ENCODE data around the gene SRXN1.

The SRXN1 gene

GRCh38 chr20:653110-653589 lies at the start of gene SRXN1:
SRXN1 (minus strand) TSS chr20:653200; CDS start chr20:653185, 15 bp downstream.
- POLR2A ChIA-PET, result interaction anchor here (0.9 kb wide), 1 partner anchor 109 kb away, joined by 5 read pairs; the partner anchor contains the start of gene CSNK2A1
- peak within 1 kb of the TSS; percentile 93 for H3K4me3 ChIP-seq (ENCODE audit: low read depth, low read length)
- peak; percentile 74 for TF ChIP-seq CTCF (IDR thresholded peaks at IDR 0.05; ENCODE audit: insufficient read depth, low read length, missing control alignments)
- DNase-seq (ENCODE audit: low read depth, low spot score), result peak; percentile 31
- CTCF ChIA-PET, result interaction anchor here (1.0 to 4.0 kb wide), 2 partner anchors 8 to 14 kb away, joined by 3 to 32 read pairs; no protein-coding TSS in a partner anchor

GRCh38 chr20:701401-702129 lies 48.6 kb upstream of the SRXN1 start:
- DNase-seq (ENCODE audit: low read depth, low spot score), result no peak
- no peak overlapping the region for H3K4me3 ChIP-seq (ENCODE audit: low read depth, low read length)
- TF ChIP-seq CTCF (IDR thresholded peaks at IDR 0.05; ENCODE audit: insufficient read depth, low read length, missing control alignments), result no peak
- ChIA-PET CTCF (no interaction called here), POLR2A (no interaction called here)

GRCh38 chr20:699811-700338 lies 46.9 kb upstream of the SRXN1 start:
- ChIA-PET CTCF (interaction anchor here (1.2 kb wide), 2 partner anchors 28 to 40 kb away, joined by 5 read pairs; no protein-coding TSS in a partner anchor), POLR2A (no interaction called here)
- no peak overlapping the region for H3K4me3 ChIP-seq (ENCODE audit: low read depth, low read length)
- TF ChIP-seq CTCF (IDR thresholded peaks at IDR 0.05; ENCODE audit: insufficient read depth, low read length, missing control alignments), result no peak
- DNase-seq (ENCODE audit: low read depth, low spot score), result no peak

GRCh38 chr20:699342-699741 lies 46.3 kb upstream of the SRXN1 start:
- ChIA-PET POLR2A (no interaction called here), CTCF (no interaction called here)
- H3K4me3 ChIP-seq (ENCODE audit: low read depth, low read length), result no peak overlapping the region
- DNase-seq (ENCODE audit: low read depth, low spot score), result no peak
- no peak for TF ChIP-seq CTCF (IDR thresholded peaks at IDR 0.05; ENCODE audit: insufficient read depth, low read length, missing control alignments)

- ChIA-PET POLR2A (no interaction called here), CTCF (no interaction called here)
- no peak overlapping the region for H3K4me3 ChIP-seq (ENCODE audit: low read depth, low read length)
- DNase-seq (ENCODE audit: low read depth, low spot score), result no peak
- TF ChIP-seq CTCF (IDR thresholded peaks at IDR 0.05; ENCODE audit: insufficient read depth, low read length, missing control alignments), result no peak
These were observed 45.3 kb upstream of the SRXN1 start for GRCh38 chr20:698276-698675.

- POLR2A ChIA-PET, result no interaction called here
- DNase-seq (ENCODE audit: low read depth, low spot score), result no peak
- no peak overlapping the region for H3K4me3 ChIP-seq (ENCODE audit: low read depth, low read length)
- CTCF ChIA-PET, result no interaction called here
- no peak for TF ChIP-seq CTCF (IDR thresholded peaks at IDR 0.05; ENCODE audit: insufficient read depth, low read length, missing control alignments)
These were observed 44.8 kb upstream of the SRXN1 start for GRCh38 chr20:697826-698225.

Data from AG04449 (cell line).